Measurements from ENCODE around the gene ZNF248.

ZNF248 gene

GRCh38 chr10:37826806-37827205 is 30.6 kb downstream of the ZNF248 start:
- in situ Hi-C loops (cut with HindIII; ENCODE audit: low sequenced_read_pairs), result no loop called here

GRCh38 chr10:37821237-37821636 is 36.2 kb downstream of the ZNF248 start:
- in situ Hi-C loops (cut with HindIII; ENCODE audit: low sequenced_read_pairs), result no loop called here

GRCh38 chr10:37819797-37820196 is 37.6 kb downstream of the ZNF248 start:
- in situ Hi-C loops (cut with HindIII; ENCODE audit: low sequenced_read_pairs), result no loop called here

- in situ Hi-C loops (cut with HindIII; ENCODE audit: low sequenced_read_pairs), result no loop called here
Measured at GRCh38 chr10:37816290-37816689, 41.1 kb downstream of the ZNF248 start.

- in situ Hi-C loops (cut with HindIII; ENCODE audit: low sequenced_read_pairs), result no loop called here
Measured at GRCh38 chr10:37813763-37814162, 43.6 kb downstream of the ZNF248 start.

- in situ Hi-C loops (cut with HindIII; ENCODE audit: low sequenced_read_pairs), result no loop called here
Measured at GRCh38 chr10:37812290-37812689, 45.1 kb downstream of the ZNF248 start.

GRCh38 chr10:37803269-37803668 is 54.1 kb downstream of the ZNF248 start:
- in situ Hi-C loops (cut with HindIII; ENCODE audit: low sequenced_read_pairs), result no loop called here

- in situ Hi-C loops (cut with HindIII; ENCODE audit: low sequenced_read_pairs), result no loop called here
Measured at GRCh38 chr10:37801557-37801956, 55.9 kb downstream of the ZNF248 start.

GRCh38 chr10:37794305-37794976 is 63.0 kb downstream of the ZNF248 start:
- in situ Hi-C loops (cut with HindIII; ENCODE audit: low sequenced_read_pairs), result no loop called here

- in situ Hi-C loops (cut with HindIII; ENCODE audit: low sequenced_read_pairs), result no loop called here
Measured at GRCh38 chr10:37789590-37789989, 67.8 kb downstream of the ZNF248 start.

- in situ Hi-C loops (cut with HindIII; ENCODE audit: low sequenced_read_pairs), result no loop called here
Measured at GRCh38 chr10:37784678-37785077, 72.7 kb downstream of the ZNF248 start.

- in situ Hi-C loops (cut with HindIII; ENCODE audit: low sequenced_read_pairs), result no loop called here
Measured at GRCh38 chr10:37780536-37780935, 76.9 kb downstream of the ZNF248 start.

GRCh38 chr10:37777056-37777455 is 80.4 kb downstream of the ZNF248 start:
- in situ Hi-C loops (cut with HindIII; ENCODE audit: low sequenced_read_pairs), result no loop called here

GRCh38 chr10:37775612-37776011 is 81.8 kb downstream of the ZNF248 start:
- in situ Hi-C loops (cut with HindIII; ENCODE audit: low sequenced_read_pairs), result no loop called here

- in situ Hi-C loops (cut with HindIII; ENCODE audit: low sequenced_read_pairs), result no loop called here
Measured at GRCh38 chr10:37774351-37774750, 83.1 kb downstream of the ZNF248 start.

GRCh38 chr10:37765216-37765615 is 92.2 kb downstream of the ZNF248 start:
- in situ Hi-C loops (cut with HindIII; ENCODE audit: low sequenced_read_pairs), result no loop called here

- in situ Hi-C loops (cut with HindIII; ENCODE audit: low sequenced_read_pairs), result no loop called here
Measured at GRCh38 chr10:37763132-37763531, 94.3 kb downstream of the ZNF248 start.

- in situ Hi-C loops (cut with HindIII; ENCODE audit: low sequenced_read_pairs), result no loop called here
Measured at GRCh38 chr10:37762287-37762686, 95.1 kb downstream of the ZNF248 start.

- in situ Hi-C loops (cut with HindIII; ENCODE audit: low sequenced_read_pairs), result no loop called here
Measured at GRCh38 chr10:37760817-37761216, 96.6 kb downstream of the ZNF248 start.

- in situ Hi-C loops (cut with HindIII; ENCODE audit: low sequenced_read_pairs), result no loop called here
Measured at GRCh38 chr10:37758074-37758473, 99.3 kb downstream of the ZNF248 start.

- in situ Hi-C loops (cut with HindIII; ENCODE audit: low sequenced_read_pairs), result no loop called here
Measured at GRCh38 chr10:37754538-37755323, 102.7 kb downstream of the ZNF248 start.

- in situ Hi-C loops (cut with HindIII; ENCODE audit: low sequenced_read_pairs), result no loop called here
Measured at GRCh38 chr10:37752334-37752875, 105.0 kb downstream of the ZNF248 start.
